Measurements from ENCODE around the gene SCLT1.

SCLT1 gene

DNA sequence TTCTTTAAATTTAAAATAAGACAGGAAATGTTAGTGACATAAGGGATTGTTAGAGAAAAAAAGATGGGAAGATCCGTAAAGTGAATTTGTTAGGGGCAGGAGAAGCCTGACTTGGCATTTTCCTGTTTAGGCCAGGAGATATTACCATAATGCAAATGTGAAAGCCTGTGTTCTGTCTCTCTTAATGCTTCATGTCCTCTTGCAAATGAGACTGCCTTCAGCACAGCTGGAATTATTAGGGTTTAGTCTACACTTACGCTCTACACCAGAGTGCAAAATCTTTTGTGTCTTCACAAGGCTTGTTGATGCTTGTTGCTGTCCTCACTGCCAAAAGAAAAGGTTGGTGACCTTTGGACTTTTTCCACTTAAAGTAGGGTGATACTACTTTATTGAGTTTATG lies 227.1 kb downstream of the SCLT1 start:
- DNase-seq: no peak

GRCh38 chr4:128865132-128865531 lies 228.2 kb downstream of the SCLT1 start:
- DNase-seq: no peak

DNA sequence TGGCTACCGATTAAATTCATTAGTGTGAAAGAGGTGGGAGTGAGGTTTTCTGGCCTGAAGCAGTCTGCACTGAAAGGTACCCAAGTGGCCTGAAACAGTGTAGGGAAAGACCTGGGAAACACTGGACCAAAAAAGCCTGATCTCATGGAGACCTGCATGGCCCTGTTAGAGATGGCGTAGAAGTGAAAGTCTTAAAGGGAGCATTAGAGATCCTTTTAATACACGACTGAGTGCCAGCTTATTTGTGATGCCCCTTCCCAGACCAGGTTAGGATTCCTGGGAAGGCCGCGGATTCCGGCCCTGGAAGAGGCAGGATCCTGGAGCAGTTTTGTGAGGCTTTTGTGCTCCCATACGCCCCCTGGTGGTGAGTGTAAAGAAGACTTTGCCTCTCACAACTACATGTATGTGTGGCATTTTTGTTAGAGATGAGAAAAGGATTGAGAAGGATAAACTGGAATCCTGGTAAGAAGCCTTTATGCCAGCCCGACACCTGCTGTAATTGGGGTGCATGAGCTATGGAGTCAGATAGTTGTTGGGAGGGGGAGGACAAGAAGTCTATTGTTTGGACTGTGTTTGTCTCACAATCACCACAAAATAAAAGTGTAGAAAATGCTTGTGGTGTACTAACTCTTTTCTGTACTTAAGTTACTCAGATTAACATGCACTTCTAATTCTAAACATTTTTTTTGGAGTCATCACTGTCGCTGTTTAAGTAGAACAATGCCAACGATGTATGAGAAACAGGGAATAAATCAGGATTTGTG lies 229.8 kb downstream of the SCLT1 start:
- DNase-seq: peak; percentile 5

DNA sequence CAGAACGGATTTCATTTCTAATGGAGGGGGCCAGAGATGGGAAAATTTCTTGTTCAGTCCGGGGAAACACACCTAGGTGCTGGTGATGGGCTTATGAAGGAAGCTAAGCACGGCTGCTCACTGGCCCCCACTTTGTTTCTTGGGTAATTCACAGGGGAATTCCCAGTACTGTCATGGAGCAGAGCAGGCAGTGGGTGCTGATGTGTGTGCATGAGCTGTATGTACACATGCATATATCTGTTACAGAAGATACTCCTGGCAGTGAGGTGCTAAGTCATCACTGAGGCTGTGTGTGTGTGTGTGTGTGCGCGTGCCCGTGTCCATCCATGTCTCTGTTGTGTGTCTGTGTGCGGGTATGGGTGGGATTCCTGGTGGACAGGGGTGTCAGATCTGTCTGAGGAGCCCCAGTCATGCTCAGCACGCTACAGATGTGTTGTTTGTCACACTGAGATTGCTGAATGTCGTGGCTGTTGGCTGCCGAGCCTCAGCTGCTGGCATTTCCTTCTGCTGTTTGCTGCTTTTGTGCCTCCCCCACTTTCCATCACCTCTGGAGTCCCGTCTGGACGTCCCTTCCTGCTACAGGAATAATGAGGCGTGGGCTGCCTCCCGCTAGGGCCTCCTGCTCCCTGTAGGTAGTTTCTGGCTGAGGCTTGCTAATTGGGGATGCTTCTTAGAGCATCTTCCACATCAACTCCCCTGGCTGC lies 230.6 kb downstream of the SCLT1 start:
- no peak for DNase-seq

- no peak for DNase-seq
Measured at GRCh38 chr4:128861856-128862518, 231.4 kb downstream of the SCLT1 start.

DNA sequence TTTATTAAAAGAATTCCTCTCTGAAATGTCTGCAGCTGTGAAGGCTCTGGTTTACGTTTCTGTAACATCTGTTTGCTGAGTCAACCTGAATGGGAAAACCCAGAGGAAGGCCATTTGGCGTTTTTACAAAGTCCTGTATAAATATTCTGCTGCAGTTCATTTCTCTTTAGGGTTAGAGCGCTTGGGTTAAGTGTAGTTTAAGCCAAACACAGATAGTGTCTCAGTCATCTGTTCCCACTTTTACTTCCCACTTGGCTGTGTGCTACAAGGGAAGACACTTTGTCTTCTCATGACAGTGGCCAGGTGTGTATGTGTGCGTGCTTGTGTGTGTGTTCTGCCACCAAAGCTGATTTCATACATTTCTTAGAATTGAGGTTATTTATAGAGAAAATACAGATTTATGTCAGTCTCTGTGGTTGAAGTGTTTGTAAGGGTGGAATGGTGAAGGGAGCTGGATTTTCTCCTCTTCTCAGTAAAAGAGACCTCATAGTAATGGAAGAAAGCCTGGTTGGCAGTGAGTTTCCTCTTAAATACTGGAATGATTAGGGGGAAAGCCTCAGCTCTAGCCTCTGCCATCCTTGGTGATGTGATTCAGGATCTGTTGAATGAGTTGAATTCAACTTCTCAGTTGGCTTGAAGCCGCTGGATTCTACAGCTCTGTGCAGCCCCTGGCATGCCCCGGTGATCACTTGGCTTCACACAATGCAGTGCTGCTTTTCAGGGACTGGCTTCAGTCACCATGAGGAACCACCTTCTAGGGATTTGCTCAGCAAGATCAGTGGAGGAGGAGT lies 233.3 kb downstream of the SCLT1 start:
- no peak for DNase-seq

- no peak for DNase-seq
Measured at GRCh38 chr4:128858879-128859671, 234.3 kb downstream of the SCLT1 start.

DNA sequence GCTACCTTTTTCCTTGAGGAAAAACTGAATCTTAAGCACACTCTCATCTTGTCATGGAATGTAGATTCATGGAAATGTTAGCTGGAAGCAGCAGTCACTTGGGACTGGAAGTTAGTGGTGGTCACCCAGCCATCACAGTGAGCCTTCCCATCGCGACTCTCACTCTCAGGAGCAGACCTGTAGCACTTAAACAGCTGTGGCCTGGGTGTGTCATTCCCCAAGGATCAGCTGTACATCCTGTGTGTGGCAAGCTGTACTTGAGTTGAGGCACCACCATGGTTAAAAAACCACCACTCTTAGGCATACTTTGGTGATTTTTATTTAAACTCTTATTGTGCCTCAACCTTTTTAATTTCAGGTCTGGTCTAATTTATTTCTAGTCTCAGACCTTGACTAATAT lies 237.1 kb downstream of the SCLT1 start:
- DNase-seq: no peak

GRCh38 chr4:128855621-128856020 lies 237.7 kb downstream of the SCLT1 start:
- DNase-seq: no peak

DNA sequence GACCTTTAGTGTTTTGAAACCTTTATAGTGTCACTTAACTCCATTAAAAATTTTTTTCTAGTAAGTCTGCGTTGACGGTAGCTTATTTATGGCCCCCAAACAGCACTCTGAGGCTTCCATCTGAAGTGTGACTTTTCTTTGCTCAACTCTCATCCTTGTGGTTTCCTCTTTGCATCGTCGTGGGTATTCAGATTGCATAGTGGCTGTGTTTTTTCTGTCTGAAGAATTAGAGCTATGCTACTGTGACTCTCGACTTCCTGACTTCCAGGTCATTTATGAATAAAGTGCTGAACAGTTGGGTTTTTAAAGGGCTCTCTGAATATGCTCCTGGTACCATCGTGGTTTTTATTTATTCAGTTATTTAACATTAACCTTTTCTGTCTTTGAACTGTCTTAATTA lies 238.9 kb downstream of the SCLT1 start:
- DNase-seq: no peak

- DNase-seq: no peak
Measured at GRCh38 chr4:128853741-128854140, 239.6 kb downstream of the SCLT1 start.

GRCh38 chr4:128850252-128850651 lies 243.1 kb downstream of the SCLT1 start:
- DNase-seq: no peak

DNA sequence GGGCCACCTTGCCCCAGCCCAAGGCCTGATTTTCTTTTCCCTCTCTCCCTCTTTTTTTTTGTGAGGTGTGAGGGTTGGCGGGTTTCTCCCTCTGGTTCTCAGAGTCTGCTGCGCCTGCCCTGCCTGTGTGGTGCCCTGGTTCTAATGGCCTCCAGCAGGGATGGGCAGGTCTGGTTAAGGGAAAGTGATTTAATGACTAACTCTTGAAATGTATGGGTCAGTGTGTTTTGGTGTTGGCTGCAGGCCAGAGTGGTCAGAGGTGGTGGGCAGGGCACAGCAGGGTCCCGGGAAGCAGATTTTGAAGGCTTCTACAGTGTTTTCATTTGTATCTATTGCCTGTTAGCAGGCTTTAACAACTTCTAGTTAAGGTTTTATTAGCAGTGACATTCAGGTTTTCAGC lies 244.9 kb downstream of the SCLT1 start:
- DNase-seq: no peak

GRCh38 chr4:128847082-128847724 lies 246.1 kb downstream of the SCLT1 start:
- DNase-seq: peak; percentile 23

- peak; percentile 11 for DNase-seq
Measured at GRCh38 chr4:128846063-128846462, 247.3 kb downstream of the SCLT1 start.

DNA sequence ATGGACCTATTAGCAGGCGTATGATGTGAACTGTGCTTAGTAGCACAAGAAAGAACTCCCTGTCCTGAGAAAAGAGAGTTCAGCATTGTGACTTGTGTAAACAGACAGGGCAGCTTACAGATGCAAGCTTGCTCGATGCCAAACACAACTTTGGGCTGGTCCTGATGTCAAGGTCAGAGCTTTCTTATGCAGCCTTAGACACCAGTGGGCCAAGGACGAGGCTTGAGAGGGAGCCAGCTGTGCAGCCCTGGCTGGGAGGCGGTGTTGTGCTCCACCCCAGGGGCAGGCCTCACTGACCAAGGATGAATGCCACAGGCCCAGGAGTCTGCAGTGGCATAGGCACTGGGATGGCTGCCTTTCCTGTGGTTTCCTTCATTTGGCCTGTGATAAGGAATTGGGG lies 248.4 kb downstream of the SCLT1 start:
- no peak for DNase-seq

GRCh38 chr4:128841402-128841801 lies 251.9 kb downstream of the SCLT1 start:
- DNase-seq: no peak

- DNase-seq: no peak
Measured at GRCh38 chr4:128840711-128841318, 252.5 kb downstream of the SCLT1 start.

DNA sequence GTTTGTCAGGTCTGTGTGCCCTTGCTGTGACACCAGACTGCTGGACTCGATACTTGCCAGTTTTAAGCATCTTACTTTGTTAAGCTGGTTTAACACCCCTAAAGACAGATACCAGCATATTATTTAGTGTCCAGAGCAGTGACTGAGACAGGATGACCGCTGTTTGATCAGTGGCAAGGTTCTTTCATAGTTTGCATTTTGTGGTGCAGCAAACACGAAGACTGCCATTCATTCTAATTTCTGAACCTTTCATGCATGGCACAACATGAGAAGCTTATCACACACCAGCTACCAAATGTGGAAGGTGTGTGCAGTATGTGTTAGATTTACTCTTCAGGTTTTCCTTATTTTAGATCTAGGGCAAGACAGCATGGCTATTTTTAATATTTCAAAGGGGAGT lies 255.7 kb downstream of the SCLT1 start:
- DNase-seq: no peak

- DNase-seq: no peak
Measured at GRCh38 chr4:128837198-128837597, 256.1 kb downstream of the SCLT1 start.

DNA sequence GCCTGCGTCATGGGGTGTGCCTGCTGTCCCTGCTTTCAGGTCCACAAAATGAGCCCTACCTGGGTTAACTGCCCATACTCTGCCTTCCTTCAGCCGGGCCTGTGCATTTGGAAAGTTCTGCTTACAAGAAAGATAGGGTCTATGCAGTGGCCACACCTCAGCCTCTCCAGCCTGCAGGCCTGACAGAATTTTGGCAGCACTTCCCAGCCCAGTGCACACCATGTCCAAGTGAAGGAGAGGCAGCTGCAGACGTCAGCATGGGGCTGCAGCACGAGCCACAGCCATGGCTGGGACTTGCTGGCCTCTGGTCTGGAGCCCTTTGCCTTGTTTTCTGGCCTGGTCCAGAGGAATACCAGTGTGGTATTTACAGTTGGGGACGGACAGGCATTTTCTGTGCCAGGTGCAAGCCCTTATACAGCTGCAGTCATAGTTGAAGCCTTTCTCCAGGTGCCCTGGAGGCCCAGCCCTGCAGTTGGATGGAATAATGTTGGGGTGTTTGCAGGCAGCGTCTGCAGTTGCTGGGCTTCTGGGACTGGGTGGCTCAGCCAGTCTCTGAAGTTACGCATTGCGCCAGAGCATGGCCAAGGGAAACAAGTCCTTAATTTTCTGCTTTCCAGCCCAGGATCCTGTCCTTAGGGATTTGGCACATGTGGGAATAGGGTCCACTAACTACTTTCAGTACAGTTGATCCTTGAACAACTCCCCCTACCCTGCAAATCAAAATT lies 257.7 kb downstream of the SCLT1 start:
- no peak for DNase-seq

Measured in NCI-H1417 treated with DMSO at 0.1 percent for 48 hours (cell line).